Astrocyte of the spinal cord (primary cell): ENCODE data around the gene CBLC.

Experiments used
- DNase-seq: peaks from one replicate; pipeline ENCODE4 v3.0.0; 2011; ENCODE audit warnings: low read depth, low spot score
- H3K4me3 ChIP-seq: 2 replicates; pipeline ENCODE4 v1.5.1; 2011; ENCODE audit warnings: low read depth, mild to moderate bottlenecking, low read length, moderate library complexity
- in situ Hi-C: cut with HindIII; loops from 2 replicates; pipeline ENCODE4 v1.10.0; 2017; ENCODE audit warnings: low sequenced_read_pairs
- TF ChIP-seq, protein P1 (sequence below): IDR thresholded peaks from 2 replicates; pipeline ENCODE4 v1.5.1; 2012; ENCODE audit warnings: low read depth, mild to moderate bottlenecking, low read length, inconsistent platforms

Gene CBLC

GRCh38 chr19:44818466-44819031 lies 40.9 kb downstream of the CBLC start:
- no peak for DNase-seq
- in situ Hi-C loops, result no loop called here
- H3K4me3 ChIP-seq, result no peak overlapping the region
- TF ChIP-seq, protein P1, sequence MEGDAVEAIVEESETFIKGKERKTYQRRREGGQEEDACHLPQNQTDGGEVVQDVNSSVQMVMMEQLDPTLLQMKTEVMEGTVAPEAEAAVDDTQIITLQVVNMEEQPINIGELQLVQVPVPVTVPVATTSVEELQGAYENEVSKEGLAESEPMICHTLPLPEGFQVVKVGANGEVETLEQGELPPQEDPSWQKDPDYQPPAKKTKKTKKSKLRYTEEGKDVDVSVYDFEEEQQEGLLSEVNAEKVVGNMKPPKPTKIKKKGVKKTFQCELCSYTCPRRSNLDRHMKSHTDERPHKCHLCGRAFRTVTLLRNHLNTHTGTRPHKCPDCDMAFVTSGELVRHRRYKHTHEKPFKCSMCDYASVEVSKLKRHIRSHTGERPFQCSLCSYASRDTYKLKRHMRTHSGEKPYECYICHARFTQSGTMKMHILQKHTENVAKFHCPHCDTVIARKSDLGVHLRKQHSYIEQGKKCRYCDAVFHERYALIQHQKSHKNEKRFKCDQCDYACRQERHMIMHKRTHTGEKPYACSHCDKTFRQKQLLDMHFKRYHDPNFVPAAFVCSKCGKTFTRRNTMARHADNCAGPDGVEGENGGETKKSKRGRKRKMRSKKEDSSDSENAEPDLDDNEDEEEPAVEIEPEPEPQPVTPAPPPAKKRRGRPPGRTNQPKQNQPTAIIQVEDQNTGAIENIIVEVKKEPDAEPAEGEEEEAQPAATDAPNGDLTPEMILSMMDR, result no peak

DNA sequence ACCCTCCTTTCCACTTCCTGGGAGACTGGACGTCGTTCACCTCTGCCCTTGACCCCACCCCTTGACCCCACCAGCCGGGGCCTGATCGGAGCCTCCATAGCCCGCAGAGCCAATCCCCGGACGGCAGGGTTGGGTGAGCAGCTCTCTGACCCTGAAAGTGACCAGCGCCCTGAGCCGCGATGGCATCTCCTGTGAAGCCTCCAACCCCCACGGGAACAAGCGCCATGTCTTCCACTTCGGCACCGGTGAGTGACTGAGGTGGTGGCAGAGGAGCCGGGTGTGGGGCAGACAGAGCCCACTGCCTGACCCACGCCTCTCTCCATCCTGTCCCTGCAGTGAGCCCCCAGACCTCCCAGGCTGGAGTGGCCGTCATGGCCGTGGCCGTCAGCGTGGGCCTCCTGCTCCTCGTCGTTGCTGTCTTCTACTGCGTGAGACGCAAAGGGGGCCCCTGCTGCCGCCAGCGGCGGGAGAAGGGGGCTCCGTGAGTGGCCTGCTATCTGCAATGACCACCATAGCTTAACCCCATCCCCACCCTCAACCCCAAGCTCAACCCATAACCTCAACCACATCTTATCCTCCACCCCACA lies 41.6 kb downstream of the CBLC start:
- in situ Hi-C loops, result no loop called here

DNA sequence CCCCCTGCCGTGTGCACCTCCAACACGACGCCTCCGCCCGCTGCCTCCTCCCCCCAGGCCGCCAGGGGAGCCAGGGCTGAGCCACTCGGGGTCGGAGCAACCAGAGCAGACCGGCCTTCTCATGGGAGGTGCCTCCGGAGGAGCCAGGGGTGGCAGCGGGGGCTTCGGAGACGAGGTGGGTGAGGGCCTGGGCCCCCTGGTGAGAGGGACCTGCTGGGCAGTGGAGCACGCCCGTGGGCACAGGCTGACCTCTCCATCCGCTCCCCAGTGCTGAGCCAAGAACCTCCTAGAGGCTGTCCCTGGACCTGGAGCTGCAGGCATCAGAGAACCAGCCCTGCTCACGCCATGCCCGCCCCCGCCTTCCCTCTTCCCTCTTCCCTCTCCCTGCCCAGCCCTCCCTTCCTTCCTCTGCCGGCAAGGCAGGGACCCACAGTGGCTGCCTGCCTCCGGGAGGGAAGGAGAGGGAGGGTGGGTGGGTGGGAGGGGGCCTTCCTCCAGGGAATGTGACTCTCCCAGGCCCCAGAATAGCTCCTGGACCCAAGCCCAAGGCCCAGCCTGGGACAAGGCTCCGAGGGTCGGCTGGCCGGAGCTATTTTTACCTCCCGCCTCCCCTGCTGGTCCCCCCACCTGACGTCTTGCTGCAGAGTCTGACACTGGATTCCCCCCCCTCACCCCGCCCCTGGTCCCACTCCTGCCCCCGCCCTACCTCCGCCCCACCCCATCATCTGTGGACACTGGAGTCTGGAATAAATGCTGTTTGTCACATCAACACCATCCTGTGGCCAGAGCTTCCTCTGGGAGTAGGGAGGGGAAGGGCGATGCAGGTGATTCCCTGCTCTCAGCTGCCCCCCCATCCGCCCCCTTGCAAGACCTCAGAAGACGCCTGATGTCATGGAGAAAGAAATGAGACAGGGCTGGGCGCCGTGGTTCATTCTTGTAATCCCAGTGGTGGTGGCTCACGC lies 43.2 kb downstream of the CBLC start:
- no peak for DNase-seq
- no peak overlapping the region for H3K4me3 ChIP-seq
- TF ChIP-seq, protein P1, result no peak
- in situ Hi-C loops, result no loop called here

More for the DNA sequence above, 41.6 kb downstream of the CBLC start:
- TF ChIP-seq, protein P1, result no peak
- no peak overlapping the region for H3K4me3 ChIP-seq
- DNase-seq, result no peak

DNA sequence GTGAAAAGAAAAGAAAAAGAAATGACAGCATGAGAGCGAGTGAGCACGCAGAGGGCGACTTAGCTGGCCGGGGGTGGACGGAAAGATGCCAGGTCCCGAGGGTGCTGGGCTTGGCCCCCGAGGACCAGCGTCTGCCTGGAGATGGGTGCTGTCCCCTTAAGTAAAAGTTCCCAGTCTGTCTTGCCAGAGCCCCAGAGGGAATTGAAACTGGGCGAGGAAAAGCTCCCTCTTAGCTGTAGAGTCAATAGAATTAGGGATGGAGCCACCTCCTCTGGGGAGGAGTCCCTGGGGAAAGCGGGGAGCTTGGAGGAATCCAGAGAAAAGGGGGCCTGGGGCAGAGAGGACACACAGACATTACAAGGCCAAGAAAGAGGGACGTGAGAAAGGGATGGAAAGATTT lies 44.5 kb downstream of the CBLC start:
- no peak for DNase-seq
- no peak overlapping the region for H3K4me3 ChIP-seq
- in situ Hi-C loops, result no loop called here
- TF ChIP-seq, protein P1, result no peak

GRCh38 chr19:44822670-44823372 lies 45.1 kb downstream of the CBLC start:
- TF ChIP-seq, protein P1, result no peak
- no peak for DNase-seq
- no peak overlapping the region for H3K4me3 ChIP-seq
- in situ Hi-C loops, result no loop called here

- in situ Hi-C loops, result no loop called here
- H3K4me3 ChIP-seq, result no peak overlapping the region
- TF ChIP-seq, protein P1, result no peak
- no peak for DNase-seq
Observed at GRCh38 chr19:44823373-44823698, 45.6 kb downstream of the CBLC start.
